Hepatic stellate cell (primary cell): ENCODE measurements around the gene HLA-A.
"Not testable (repeated sequence)": the region's sequence is repeated elsewhere in the genome, so short reads cannot be mapped to it uniquely, and the experiment has no call there.

Experiments used
- DNase-seq: peaks from one replicate; pipeline ENCODE4 v3.0.0; 2011; ENCODE audit warnings: low spot score

Gene HLA-A

DNA sequence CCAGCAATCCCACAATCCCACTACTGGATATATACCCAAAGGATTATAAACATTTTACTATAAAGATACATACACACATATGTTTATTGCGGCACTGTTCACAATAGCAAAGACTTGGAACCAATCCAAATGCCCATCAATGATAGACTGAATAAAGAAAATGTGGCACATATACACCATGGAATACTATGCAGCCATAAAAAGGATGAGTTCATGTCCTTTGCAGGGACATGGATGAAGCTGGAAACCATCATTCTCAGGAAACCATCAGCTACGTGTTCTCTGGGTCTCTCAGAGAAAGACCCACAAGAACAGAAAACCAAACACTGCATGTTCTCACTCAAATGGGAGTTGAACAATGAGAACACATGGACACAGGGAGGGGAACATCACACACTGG is 21.4 kb downstream of the HLA-A start:
- not testable (repeated sequence) for DNase-seq

- no peak for DNase-seq
These were observed 22.2 kb downstream of the HLA-A start for GRCh38 chr6:29964518-29964886.

GRCh38 chr6:29964887-29965562 is 22.7 kb downstream of the HLA-A start:
- peak; percentile 54 for DNase-seq

GRCh38 chr6:29965563-29965872 is 23.2 kb downstream of the HLA-A start:
- no peak for DNase-seq

GRCh38 chr6:29965873-29966601 is 23.7 kb downstream of the HLA-A start:
- DNase-seq, result no peak

DNA sequence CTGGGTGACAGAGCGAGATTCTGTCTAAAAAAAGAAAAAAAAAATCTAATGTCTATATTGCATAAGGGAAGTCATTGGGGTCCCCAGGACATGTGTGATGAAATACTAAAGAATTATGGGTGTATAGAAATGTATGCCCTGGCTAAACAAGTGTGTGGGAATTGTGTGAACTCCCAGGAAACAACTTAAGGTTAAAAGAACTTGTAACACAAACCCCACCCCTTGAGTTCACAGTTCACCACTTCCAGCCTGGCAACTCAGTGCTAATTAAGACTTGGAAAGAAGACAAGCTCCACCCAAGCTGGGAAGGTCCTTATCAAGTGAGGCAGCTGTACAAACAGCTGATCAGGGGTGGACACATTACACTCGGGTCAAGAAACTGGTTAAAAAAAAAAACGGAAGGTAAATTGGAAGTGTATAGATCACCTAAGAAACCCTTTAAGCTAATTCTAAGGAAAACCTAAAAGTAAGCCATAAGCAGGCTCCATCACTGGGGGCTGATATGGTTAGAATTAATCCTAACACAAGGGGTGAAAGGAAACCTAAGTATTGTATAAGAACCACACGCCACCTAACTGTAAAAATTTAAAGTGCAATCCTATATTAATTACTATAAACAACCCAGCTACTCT is 25.2 kb downstream of the HLA-A start:
- DNase-seq, result no peak

DNA sequence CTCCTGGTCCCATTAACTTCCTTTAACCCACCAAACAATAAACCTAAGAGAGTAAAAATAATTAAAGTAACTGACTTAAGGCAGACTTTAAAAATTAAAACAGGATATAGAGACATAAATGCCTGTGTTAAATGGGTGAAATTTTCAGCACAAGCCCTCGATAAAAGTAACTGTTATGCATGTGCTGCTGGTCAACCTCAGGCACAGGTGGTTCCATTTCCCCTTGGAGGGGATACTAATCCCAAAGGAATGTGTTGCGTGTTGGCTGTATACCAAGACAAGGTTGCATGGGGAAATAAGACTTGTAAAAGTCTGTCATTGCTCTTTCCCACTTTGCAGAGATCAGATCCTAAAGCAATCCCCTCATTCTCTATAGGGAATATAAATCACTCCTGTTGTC is 25.8 kb downstream of the HLA-A start:
- no peak for DNase-seq

DNA sequence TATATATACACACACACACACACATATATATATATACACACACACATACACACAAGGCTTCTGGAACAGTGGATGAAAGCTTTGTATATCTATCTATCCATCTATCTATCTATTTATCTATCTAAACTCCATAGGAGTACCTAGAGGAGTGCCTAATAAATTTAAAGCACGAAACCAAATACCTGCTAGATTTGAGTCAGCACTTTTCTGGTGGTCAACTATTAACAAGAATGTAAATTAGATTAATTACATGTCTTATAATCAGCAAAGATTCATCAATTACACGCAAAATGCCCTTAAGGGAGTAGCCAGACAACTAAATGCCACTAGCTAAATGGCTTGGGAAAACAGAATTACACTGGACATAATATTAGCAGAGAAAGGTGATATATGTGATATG is 26.6 kb downstream of the HLA-A start:
- DNase-seq, result no peak

DNA sequence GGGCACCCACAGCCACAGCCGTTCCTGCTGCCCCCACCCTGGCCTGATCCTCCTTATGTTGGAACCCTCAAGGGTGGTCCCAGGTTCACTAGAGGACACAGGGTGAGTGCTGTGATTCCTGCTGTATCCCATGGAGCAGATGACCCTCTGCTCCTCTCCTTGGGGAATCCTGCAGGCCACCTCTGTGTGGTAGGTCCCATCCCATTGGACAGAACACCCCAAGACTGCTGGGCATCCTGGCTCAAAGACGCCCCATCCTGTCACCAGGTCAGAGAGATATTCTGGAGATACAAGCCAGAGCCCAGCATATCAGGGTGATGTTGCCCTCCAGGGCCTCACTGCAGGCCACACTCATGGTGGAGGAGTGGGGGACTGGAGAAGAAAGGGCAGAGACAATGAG is 28.4 kb downstream of the HLA-A start:
- DNase-seq, result no peak

GRCh38 chr6:29974901-29975560 is 32.7 kb downstream of the HLA-A start:
- DNase-seq, result no peak

GRCh38 chr6:29975561-29975907 is 33.2 kb downstream of the HLA-A start:
- no peak for DNase-seq

GRCh38 chr6:29976253-29976587 is 33.9 kb downstream of the HLA-A start:
- no peak for DNase-seq

DNA sequence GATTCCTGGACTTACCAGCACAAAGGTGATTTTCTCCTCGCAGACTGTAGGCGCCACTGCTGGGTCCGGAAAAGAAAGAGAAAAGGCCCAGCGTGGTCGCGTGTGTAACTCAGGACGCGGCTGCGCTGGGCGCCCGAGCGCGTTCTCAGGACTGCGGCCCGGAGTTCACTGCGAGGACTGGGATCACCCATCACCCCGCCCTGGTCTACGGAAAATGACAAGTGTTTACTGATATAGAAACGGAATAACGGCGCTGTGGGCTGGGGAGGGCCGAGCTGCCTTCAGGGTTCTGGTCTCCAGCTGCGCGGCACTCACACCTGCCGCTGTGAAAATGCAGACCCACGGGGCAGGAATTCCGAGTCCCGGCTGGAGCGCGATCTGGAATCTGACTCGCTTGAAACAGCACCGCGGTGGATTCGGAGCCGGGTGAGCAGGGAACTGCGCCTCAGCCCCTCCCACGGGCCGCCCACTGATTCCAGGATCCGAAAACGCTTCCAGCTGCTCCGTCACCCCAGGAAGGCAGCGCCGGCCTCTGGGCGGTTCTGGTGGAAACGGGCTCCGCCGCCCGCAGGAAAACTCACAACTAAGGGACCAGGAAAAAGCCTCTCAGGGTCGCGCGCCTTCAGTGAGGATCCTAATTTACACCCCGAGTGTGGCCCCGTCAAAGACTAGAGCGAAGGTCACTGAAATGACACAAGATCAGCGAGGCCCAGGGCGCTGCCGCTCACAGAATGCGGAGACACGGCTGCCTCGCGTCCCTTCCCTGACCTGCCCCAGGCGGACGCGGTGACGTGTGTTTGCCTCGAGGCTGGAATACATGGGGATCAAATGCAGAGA is 34.5 kb downstream of the HLA-A start:
- peak; percentile 71 for DNase-seq

- no peak for DNase-seq
These were observed 35.0 kb downstream of the HLA-A start for GRCh38 chr6:29977425-29977727.

- DNase-seq, result not testable (repeated sequence)
These were observed 37.7 kb downstream of the HLA-A start for GRCh38 chr6:29980013-29980412.

DNA sequence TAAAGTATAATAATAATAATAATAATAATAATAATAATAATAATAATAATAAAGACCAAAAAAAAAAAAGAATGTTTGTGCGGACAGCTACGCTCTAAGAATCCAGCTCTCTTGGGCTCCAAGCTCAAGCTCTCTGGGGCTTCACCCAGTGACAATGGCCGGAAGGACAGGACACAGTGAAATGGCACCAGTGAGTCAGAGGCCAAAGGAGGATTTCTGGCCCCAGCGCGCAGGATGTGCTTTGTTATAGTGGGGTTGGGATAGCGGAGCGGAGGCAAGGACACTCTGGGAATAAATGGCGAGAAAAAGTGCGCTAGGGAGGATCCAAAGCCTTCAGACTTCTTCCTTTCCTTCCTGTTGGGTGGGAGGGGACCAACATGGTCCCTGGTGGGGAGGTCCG is 38.2 kb downstream of the HLA-A start:
- DNase-seq, result no peak

DNA sequence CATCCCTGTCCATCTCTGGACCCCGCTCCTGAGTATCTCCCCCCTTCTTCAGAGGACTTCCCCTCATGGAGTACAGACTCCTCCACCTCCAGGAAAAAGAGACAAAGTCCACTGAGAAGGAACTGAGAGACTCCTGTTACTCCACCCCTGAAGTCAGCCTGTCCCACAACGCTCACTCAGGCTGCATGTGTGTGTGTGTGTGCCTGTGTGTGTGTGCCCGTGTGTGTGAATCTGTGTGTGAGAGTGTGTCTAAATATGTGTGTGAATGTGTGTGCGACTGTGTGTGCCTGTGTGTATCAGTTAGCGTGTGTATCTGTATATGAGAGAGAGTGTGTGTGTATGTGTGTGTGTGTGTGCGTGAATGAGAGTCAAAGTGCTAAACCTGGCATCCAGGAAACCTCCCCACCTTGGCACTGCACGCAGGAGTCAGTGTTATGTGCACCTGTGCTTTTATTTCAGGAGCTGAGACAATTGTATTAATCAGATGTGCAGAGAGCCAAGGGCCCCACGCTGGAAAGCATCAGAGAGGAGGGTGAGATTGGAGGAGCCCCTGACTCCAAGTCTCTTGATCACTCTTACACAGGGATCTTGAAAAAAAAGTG is 39.0 kb downstream of the HLA-A start:
- no peak for DNase-seq

GRCh38 chr6:29982097-29982496 is 39.8 kb downstream of the HLA-A start:
- no peak for DNase-seq

DNA sequence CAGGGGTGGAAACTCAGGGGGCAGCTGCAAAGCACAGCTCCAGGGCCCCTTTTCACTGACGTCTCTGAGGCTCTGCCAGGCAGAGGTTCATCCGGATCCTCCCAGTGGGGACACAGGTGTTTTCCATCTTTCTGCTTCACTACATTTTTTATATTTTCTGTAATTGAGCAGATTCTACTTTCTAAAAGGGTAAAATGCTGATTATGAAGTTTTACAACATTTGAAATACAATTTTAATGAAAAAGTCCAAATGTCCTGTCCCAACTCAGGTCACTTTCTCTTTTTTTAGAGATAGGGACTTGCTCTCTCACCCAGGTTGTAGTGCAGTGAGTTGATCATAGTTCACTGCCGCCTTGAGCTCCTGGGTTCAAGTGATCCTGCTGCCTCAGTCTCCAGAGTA is 41.9 kb downstream of the HLA-A start:
- DNase-seq, result no peak

DNA sequence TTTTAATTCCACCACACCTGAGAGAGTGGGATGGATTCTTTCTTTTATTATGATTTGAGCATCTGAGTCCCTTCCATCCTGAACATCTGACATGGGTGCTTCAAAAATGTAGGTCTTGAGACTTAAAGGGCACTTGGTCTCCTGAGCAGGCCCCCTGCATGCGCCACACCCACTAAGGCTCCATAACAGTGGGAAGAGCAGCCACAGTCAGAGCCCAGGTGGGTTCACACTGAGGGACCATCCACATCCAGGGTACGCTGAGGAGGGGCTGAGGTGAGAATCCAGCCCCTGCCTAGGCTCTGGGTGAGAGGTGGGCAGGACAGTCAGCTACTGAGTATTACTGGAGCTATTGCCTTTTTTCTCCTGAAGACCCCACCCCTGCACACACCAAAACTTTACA is 42.7 kb downstream of the HLA-A start:
- DNase-seq, result no peak

DNA sequence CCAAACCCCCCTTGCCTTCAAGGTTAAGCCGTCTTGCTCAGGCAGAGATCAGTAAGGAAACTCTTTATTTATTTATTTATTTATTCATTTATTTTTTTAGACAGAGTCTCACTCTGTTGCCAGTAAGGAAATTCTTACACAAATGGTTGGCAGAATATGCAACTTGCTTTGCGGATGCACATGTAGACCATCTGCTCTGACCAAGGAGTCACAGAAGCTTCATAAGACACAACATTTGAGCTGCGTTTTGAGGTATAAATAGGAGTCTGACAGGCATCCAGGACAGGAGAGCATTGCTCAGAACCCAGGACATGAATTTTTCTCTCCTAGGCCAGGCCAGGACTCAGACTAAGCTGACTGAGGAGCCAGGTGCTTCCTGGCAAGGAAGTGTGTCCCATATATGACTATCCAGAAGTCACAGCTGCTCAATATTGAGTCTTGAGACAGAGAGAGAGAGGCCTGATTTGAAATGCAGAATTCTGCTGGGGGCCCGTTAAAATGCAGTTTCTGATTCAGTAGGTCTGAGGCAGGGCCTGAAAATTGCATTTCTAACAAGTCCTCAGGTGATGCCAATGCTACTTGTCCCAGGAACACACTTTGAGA is 43.9 kb downstream of the HLA-A start:
- DNase-seq, result no peak

- no peak for DNase-seq
These were observed 46.9 kb downstream of the HLA-A start for GRCh38 chr6:29989211-29989610.
